Stimulated activated CD4-positive, alpha-beta T cell treated with anti-CD3 and anti-CD28 coated beads, Interleukin-4, amount 100 ng/mL, for 24 hours (primary cell): ENCODE measurements around the gene RPS6KA5.

Experiments used
- DNase-seq: peaks from one replicate; pipeline ENCODE4 v3.0.0-alpha.2; 2020

The RPS6KA5 gene

DNA sequence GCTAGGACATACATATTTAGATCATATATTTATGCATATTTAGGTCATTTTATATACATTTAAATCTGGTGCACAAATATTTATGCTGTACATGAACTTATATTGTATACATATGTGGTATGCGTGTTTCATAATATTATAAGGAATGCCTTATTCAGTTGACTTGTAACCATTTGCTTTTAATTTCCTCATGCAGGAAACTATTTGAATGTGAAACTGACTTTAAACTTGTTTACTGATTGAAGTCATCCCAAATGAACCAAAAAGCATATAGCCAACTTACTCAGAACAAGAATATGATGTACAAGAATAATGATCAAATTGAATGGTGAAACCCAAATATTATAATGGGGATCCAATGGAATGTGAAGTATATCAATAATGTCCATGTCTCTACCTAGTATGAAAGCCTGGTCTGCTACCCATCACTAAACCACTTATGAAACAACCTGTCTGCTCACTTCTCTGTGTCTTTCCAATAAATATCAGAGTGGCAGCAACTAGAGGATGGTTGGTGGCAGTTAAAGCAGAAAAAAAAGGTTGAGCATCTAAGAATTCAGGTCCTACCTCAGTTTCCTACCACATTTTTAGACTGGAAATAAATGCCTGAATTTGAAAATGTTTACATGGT lies 38.3 kb downstream of the RPS6KA5 start:
- no peak for DNase-seq

GRCh38 chr14:91021115-91021514 lies 39.3 kb downstream of the RPS6KA5 start:
- no peak for DNase-seq

GRCh38 chr14:91019673-91020072 lies 40.8 kb downstream of the RPS6KA5 start:
- no peak for DNase-seq

GRCh38 chr14:91018481-91018880 lies 42.0 kb downstream of the RPS6KA5 start:
- no peak for DNase-seq

DNA sequence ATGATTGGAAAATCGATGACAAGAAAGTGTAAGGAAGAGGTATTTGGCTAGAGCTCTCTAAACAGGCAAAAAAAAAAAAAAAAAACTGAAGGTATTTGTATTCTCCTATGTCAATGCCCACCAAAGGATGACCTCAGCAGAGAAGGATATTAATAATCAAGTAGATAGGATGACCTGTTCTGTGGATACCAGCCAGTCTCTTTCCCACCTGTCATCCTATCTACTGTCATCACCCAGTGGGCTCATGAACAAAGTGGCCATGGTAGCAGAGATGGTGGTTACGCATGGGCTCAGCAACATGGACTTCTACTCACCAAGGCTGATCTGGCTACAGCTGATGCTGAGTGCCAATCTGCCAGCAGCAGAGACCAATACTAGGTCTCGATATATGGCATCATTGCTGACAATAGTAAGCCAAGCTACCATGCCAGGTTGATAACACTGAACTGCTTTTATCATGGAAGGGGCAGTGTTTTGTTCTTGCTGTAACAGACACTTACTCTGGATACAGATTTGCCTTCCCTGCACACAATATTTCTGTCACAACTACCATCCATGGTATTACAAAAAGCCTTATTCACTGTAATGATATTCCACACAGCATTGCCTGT lies 43.5 kb downstream of the RPS6KA5 start:
- no peak for DNase-seq

- DNase-seq: no peak
Observed at GRCh38 chr14:91015435-91015834, 45.0 kb downstream of the RPS6KA5 start.

- DNase-seq: no peak
Observed at GRCh38 chr14:91012045-91012444, 48.4 kb downstream of the RPS6KA5 start.

GRCh38 chr14:91010153-91010533 lies 50.3 kb downstream of the RPS6KA5 start:
- DNase-seq: no peak

DNA sequence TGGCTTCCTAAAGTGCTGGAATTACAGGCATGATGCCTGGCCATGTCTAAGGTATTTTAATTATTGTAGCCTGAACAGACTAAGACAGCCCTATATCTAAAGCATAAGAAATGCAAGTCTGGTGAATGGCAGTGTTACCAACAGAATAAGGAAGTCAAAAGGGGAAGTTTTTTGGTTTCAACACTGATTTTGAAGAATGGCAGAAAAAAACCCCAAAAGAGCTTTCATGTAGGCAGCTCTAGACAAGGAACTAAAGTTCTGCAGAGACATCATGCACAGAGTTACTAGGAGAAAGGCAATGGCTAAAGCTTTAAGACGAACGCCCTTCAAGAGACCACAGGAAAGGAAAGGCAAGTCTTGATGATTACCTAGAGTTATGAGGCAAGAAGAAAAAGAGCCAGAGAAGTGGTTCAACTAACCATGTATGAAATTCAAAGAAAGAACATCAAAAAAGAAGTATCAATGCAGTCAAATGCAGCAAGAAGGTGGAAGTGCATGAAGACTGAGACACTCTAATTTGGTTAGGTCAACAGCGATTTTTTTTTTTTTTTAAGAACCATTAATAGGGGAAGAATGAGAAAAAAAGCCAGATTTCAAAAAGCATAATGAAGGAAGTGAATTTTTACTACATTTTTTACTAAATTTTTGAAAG lies 50.8 kb downstream of the RPS6KA5 start:
- DNase-seq: no peak

- DNase-seq: no peak
Observed at GRCh38 chr14:91008759-91009409, 51.6 kb downstream of the RPS6KA5 start.

DNA sequence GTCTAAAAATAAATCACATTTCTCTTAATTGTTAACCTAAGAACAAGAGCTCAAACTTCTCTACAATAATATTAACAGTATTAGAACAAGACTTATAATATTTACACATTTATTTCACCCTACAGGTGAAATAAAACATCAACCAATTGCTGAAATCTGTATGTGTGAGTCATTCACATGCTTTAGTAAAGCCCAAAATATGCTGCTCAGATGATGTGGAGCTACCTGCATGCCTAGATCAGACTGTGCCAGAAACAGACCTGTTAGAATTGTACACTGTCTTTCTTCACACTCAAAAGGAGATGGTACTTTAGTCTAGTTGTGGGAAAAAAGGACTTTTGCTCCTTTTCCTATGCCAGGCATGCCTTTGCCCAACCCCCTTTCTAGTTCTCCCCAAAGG lies 54.7 kb downstream of the RPS6KA5 start:
- no peak for DNase-seq

- no peak for DNase-seq
Observed at GRCh38 chr14:91004987-91005386, 55.5 kb downstream of the RPS6KA5 start.

GRCh38 chr14:90999299-90999698 lies 61.1 kb downstream of the RPS6KA5 start:
- DNase-seq: no peak

DNA sequence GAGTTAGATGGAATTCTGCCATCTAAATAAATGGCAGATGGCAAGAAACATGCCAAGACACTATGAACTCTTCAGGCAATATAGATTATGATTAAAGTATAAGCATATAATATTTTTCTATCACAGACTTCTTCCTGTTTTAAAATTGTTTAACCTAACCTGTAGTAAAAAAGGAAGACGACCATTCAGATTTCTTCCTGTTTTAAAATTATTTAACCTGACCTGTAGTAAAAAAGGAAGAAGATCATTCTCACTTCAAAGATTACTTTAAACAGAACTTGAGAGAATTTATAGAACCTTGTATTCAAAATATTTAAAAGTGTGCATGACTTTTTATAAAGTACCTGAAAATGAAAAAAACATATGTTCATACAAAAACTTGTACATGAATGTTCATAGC lies 63.5 kb downstream of the RPS6KA5 start:
- DNase-seq: no peak

DNA sequence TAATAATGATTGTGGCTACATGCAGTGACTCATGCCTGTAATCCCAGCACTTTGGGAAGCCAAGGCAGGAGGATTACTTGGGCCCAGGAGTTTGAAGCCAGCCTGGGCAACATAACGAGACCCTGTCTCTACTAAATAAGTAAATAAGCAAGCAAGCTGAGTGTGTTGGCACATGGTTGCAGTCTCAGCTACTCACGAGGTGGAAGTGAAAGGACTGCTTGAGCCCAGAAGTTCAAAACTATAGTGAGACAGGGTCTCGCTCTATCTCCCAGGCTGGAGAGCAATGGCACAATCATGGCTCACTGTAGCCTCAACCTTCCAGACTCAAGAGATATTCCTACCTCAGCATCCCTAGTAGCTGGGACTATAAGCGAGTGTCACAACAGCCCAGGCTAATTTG lies 64.7 kb downstream of the RPS6KA5 start:
- DNase-seq: no peak

DNA sequence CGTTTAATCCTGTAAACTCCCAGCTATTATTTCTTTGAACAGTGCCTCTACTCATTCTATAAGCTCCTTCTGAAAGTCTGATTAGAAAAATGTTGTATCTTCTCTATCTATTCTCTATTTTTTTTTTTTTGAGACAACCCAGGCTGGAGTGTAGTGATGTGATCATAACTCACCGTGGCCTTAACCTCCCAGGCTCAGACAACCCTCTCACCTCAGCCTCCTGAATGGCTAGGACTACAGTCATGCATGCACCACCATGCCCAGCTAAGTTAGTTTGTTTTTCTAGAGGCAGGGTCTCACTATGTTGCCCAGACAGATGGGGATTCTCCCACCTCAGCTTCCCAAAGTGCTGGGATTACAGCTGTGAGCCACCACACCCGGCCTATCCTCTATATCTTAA lies 66.6 kb downstream of the RPS6KA5 start:
- no peak for DNase-seq

GRCh38 chr14:90991690-90992443 lies 68.6 kb downstream of the RPS6KA5 start:
- DNase-seq: no peak

- DNase-seq: no peak
Observed at GRCh38 chr14:90990141-90990540, 70.3 kb downstream of the RPS6KA5 start.

- DNase-seq: no peak
Observed at GRCh38 chr14:90987140-90987539, 73.3 kb downstream of the RPS6KA5 start.

GRCh38 chr14:90986510-90986909 lies 73.9 kb downstream of the RPS6KA5 start:
- DNase-seq: no peak

GRCh38 chr14:90985601-90986242 lies 74.7 kb downstream of the RPS6KA5 start:
- DNase-seq: no peak

- DNase-seq: no peak
Observed at GRCh38 chr14:90983560-90983959, 76.9 kb downstream of the RPS6KA5 start.

DNA sequence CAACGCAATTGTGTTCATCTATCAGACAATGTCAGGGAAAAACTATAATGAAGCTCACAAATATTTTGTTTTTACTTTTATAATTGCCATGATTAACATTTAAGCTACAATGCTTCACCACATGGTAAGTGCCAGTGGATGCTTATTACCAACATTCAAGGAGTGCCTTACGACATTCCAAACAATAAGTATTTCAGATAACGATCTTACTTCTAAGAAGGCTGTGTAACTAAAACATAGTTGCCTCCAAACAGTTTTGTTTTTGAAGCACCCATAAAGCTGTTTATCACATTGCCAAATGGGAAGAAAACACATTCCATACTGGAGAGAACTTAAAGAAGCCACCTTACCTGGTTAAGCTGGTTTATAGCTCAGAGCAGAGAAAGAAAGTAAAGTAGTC lies 78.8 kb downstream of the RPS6KA5 start:
- no peak for DNase-seq
